DND-41 (cell line): ENCODE data around the gene ERC1.
A peak's percentile ranks its signal among the peaks of the same experiment; 100 is the strongest.

Experiments
- ATAC-seq: fragments of 200-7000 bp; cut with Tn5 transposase; 3 replicates; pipeline ENCODE4 v1.9.1; 2021; ENCODE audit warnings: low read depth; ENCODE audit not compliant: insufficient read depth
- DNase-seq: peaks from one replicate; pipeline ENCODE4 v3.0.0-alpha.2; 2020
- H2AFZ ChIP-seq: 2 replicates; pipeline ENCODE4 v1.6.0; 2012; ENCODE audit warnings: low read depth, low read length
- H3K27ac ChIP-seq: 2 replicates; pipeline ENCODE4 v1.5.1; 2012; ENCODE audit warnings: low read length, inconsistent platforms
- H3K27me3 ChIP-seq: fragments of 200-600 bp; sonication (generic); 2 replicates; pipeline ENCODE4 v1.6.0; 2012; ENCODE audit warnings: low read length, mild to moderate bottlenecking, inconsistent platforms; ENCODE audit not compliant: insufficient read depth, poor library complexity
- H3K36me3 ChIP-seq: 2 replicates; pipeline ENCODE4 v1.5.1; 2012; ENCODE audit warnings: low read length, inconsistent platforms; ENCODE audit not compliant: insufficient read depth
- H3K4me1 ChIP-seq: 2 replicates; pipeline ENCODE4 v1.5.1; 2012; ENCODE audit warnings: mild to moderate bottlenecking, low read length; ENCODE audit not compliant: insufficient read depth
- H3K4me2 ChIP-seq: 2 replicates; pipeline ENCODE4 v1.6.0; 2012; ENCODE audit warnings: mild to moderate bottlenecking, moderate library complexity, low read length, inconsistent platforms; ENCODE audit not compliant: insufficient read depth
- H3K4me3 ChIP-seq, 2 experiments: fragments of 200-600 bp in 1 of 2; shearing (Covaris generic) in 1 of 2; 2 replicates each; pipeline ENCODE4 v1.5.1; 2012 to 2016; ENCODE audit warnings: inconsistent platforms in 2 of 2, low read length in 2 of 2, mild to moderate bottlenecking in 2 of 2, low read depth in 1 of 2, moderate library complexity in 1 of 2
- H3K79me2 ChIP-seq: 2 replicates; pipeline ENCODE4 v1.6.0; 2012; ENCODE audit warnings: low read length, inconsistent platforms; ENCODE audit not compliant: insufficient read depth
- H3K9ac ChIP-seq: 2 replicates; pipeline ENCODE4 v1.6.0; 2012; ENCODE audit warnings: low read depth, mild to moderate bottlenecking, inconsistent platforms, low read length, moderate library complexity
- H3K9me3 ChIP-seq: 2 replicates; pipeline ENCODE4 v1.5.1; 2012; ENCODE audit warnings: low read length, moderate library complexity, mild to moderate bottlenecking, inconsistent platforms; ENCODE audit not compliant: insufficient read depth, severe bottlenecking
- H4K20me1 ChIP-seq: 2 replicates; pipeline ENCODE4 v1.6.0; 2012; ENCODE audit warnings: low read length; ENCODE audit not compliant: insufficient read depth
- CTCF ChIP-seq: IDR thresholded peaks from 2 replicates; pipeline ENCODE4 v1.5.1; 2012; ENCODE audit warnings: borderline replicate concordance, low read length, moderate library complexity, mild to moderate bottlenecking; ENCODE audit not compliant: poor library complexity, severe bottlenecking; ENCODE audit errors: extremely low read depth
- EZH2 ChIP-seq: IDR thresholded peaks from 3 replicates; pipeline ENCODE4 v1.6.1; 2012; ENCODE audit warnings: borderline replicate concordance, low read depth, mild to moderate bottlenecking, moderate library complexity, low read length, inconsistent platforms; ENCODE audit not compliant: severe bottlenecking

ERC1 gene

GRCh38 chr12:990661-991349, at the start of gene ERC1:
Gene ERC1 (plus strand): TSS chr12:991223. CDS start chr12:1027904, 36,681 bp downstream.
- Histone ChIP-seq H3K9ac (peak within 1 kb of the TSS; percentile 95), H3K9me3 (no peaks in the 10 kb centered on the region), H3K27ac (peak within 1 kb of the TSS; percentile 93), H2AFZ (peak within 1 kb of the TSS; percentile 98), H3K79me2 (peaks cover 34% of the 10 kb centered on the region), H3K4me1 (peaks cover 38% of the 10 kb centered on the region), H3K4me3 (peak within 1 kb of the TSS; percentile 62 to 83), H3K4me2 (peak within 1 kb of the TSS; percentile 72), H4K20me1 (no peaks in the 10 kb centered on the region), H3K27me3 (no peaks in the 10 kb centered on the region), H3K36me3 (no peaks in the 10 kb centered on the region; the same call in 1 of the 2 replicates)
- DNase-seq (peak; percentile 85), ATAC-seq (peak; percentile 78)
- TF ChIP-seq CTCF = peak; percentile 28
- TF ChIP-seq EZH2 = no peak

- ATAC-seq = no peak
- H3K4me2 ChIP-seq = no peak overlapping the region
- no peak overlapping the region for H3K27ac ChIP-seq
- no peaks in the 10 kb centered on the region for H3K27me3 ChIP-seq
- peaks cover 13% of the 10 kb centered on the region for H3K4me1 ChIP-seq
- no peaks in the 10 kb centered on the region for H3K9me3 ChIP-seq
- H3K79me2 ChIP-seq = peaks cover 94% of the 10 kb centered on the region
- no peak for DNase-seq
- TF ChIP-seq EZH2 = no peak
- TF ChIP-seq CTCF = no peak
- peaks cover 40% of the 10 kb centered on the region for H3K36me3 ChIP-seq
- no peak overlapping the region for H3K4me3 ChIP-seq
- H3K9ac ChIP-seq = no peak overlapping the region
- no peak overlapping the region for H2AFZ ChIP-seq
- H4K20me1 ChIP-seq = peaks cover 4% of the 10 kb centered on the region; the same call in 1 of the 2 replicates
Measured at GRCh38 chr12:943051-943450, 48.0 kb upstream of the ERC1 start.

GRCh38 chr12:944211-944610, 46.8 kb upstream of the ERC1 start:
- Histone ChIP-seq H3K36me3 (peaks cover 38% of the 10 kb centered on the region), H3K4me1 (peaks cover 21% of the 10 kb centered on the region), H2AFZ (no peak overlapping the region), H3K79me2 (peaks cover 94% of the 10 kb centered on the region), H3K27ac (no peak overlapping the region), H3K4me3 (no peak overlapping the region), H3K4me2 (no peak overlapping the region), H3K27me3 (no peaks in the 10 kb centered on the region), H4K20me1 (peaks cover 4% of the 10 kb centered on the region; the same call in 1 of the 2 replicates), H3K9me3 (no peaks in the 10 kb centered on the region), H3K9ac (no peak overlapping the region)
- no peak for ATAC-seq
- DNase-seq = no peak
- TF ChIP-seq CTCF = no peak
- no peak for TF ChIP-seq EZH2
